ENCODE measurements around the gene CDO1.

CDO1 gene

DNA sequence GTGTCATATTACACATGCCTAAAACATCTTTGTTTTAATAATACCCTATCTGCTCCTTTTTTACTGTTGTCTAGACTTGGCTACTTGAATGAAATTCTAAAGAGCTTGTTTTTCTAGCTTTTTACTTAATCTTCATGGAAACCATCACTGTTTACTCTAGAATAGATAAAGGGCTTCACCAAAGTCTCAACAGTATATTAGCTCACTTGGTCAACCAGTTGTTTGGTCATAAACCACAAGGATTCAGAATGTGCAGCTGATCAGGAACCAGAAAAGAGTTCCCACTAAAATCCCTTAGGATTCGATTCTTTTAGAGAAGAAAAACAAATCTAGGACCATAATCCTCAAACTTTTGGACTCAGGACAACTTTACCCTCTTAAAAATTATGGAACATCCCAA lies 38.0 kb downstream of the CDO1 start:
- DNase-seq = no peak

DNA sequence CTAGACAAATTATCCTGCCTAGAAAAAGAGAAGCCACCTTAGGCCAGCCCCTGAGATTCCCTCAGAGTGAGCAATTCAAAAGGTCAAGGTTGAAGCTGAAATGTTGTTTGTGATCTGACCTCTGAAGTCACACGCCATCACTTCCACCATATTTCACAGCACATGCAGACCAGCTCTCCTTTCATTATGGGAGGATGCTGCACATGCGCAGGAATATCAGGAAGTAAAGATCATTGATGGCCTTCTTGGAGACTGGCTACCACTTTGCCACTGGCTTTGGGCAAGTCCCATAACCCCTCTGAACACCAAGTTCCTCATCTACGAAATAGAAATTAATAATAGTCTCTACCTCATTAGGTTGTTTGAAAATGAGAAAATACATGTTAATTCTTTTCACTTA lies 39.5 kb downstream of the CDO1 start:
- DNase-seq = no peak

DNA sequence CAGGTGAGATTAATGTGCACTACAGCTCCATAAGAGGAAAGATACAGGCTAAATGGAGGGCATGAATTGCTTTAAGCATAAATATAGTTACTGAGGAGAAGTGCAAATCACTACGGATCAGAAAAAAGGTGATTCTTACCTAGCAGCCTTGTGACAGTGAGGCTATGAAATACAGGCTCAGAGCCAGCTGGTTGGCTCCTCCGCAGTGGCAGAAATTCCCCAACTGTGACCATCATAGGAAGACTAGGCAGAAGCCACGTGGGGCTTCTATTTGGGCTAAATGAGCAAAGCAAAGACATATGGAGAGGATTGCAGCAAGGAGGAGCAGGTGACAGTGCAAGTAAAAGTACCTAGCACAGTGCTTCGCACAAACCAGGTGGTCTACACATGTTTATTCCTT lies 40.5 kb downstream of the CDO1 start:
- no peak for DNase-seq

DNA sequence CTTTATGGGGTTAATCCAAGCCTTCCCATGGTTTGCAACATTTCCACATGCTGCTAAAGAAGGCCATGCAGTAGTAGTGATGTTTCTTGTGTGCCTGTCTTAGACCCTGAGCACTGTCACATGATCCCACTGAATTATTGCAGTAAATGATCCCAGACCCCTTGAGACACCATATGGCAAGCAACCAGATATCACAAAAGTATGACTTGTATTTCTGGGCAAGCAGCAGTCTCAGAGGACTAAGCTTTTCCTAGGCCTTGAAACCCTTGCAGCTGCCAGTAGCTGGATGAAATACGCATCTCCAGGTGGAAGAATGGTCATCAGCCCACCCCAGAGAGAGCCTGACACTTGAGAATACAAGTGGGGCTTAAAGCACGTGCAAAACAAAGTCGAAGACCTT lies 41.8 kb downstream of the CDO1 start:
- DNase-seq = no peak

DNA sequence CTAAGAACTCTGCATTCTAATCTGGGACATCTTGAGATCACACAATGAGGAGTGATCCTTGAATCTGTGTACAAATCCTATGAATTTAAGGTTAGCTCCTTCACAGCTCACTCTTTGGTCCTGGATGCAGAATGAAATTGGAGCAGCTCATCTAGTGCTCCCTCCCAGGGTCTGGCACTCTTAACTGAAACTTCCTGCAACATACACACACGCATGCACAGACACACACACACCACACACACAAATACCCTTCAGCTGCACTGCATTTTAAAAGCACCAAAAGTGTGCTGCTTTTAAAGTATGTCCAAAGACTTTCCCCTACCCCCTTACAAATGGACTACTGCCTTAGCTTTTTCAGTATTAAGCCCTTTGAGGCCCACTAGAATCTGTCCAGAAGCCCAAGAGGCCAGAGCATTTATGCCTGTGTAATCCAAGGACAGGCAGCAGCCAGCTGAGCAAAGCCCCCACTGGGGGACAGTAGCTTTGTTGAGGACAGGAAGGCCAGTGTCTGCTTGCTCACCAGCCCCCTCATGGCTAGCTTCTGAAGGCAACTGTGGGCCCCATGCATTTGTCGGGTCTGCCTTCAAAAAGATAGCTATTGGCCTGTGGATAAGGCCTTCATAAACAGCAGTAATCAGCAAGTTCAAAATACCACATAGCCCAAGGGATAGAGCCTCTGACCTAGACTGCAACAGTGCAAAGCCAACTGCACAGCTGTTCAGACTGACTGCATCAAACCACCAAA lies 43.6 kb downstream of the CDO1 start:
- no peak for DNase-seq

DNA sequence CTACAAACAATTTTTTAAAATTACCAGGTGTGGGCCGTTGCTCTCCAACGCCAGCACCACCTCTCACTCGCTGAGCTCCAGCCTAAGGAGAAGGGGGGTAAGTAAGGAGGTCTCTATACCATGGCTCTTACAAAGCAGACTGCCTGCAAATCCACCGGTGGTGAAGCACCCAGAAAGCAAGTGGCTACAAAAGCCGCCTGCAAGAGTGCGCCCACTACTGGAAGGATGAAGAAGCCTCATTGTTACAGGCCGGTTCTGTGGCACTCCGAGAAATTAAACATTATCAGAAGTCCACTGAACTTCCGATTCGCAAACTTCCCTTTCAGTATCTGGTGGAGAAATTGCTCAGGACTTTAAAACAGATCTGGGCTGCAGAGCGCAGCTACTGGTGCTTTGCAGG lies 46.0 kb downstream of the CDO1 start:
- DNase-seq = no peak

DNA sequence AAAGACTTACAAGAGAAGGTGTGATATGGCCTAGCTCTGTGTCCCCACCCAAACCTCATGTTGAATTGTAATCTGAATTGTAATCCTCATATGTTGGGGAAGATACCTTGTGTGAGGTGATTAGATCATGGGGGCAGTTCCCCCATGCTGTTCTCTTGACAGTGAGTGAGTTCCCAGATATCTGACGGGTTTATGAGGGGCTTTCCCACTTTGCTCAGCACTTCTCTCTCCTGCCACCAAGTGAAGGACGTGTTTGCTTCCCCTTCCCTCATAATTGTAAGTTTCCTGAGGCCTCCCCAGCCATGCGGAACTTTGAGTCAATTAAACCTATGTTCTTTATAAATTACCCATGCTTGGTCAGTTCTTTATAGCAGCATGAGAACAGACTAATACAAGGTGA lies 49.0 kb downstream of the CDO1 start:
- DNase-seq = no peak

DNA sequence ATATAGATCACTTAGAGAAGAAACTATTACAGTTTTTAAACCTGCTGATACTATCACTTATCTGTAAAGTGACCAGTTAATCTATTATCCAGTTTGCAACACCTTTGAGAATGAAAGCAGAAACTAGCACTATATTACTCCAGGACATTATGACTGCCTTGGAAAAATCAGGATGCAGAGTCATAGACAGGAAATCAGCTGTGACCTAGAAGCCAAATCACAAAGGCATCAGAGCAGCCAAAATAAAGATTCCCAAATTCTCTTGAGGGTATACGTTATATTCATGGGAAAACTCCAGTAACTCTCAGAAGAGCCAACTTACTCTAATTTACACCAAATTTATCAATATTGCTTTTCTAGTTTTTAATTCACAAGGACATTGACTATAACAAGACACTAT lies 49.9 kb downstream of the CDO1 start:
- no peak for DNase-seq

DNA sequence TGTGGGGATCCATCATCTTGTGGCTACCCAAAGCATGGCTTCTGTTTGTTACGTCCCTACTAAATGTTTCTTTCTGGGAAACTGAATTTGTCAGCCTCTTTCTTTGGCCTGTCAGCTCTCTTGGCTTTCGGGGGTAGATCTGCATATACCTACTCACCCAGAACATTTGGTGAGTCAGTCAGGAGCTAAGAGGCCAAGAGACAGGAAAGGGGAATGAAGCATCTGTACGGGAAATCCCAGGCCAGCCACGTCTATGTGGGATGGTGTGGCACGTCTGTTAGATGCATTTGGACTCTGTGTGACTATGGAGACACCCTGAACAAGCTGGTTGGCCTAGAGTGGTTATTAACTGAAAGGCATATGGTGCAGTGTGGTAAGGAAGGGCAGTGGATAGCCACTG lies 58.1 kb downstream of the CDO1 start:
- DNase-seq = no peak

DNA sequence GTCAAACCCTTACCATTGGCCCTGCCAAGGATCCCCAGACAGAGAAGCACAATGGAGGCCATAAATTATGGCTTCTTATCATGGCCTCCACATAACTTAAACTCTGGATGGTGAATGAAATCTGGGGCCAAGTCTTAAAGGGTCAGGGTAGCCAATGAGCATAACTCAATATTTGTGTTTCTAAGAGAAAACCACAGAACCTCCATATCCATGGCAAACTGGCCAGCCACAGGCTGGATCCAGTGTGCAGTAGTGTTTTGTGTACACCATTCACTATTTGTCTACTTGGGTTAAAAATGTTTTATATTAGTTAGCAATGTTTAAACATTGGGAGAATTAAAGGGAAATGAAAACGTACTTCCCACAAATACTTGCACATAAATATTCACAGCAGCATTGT lies 60.8 kb downstream of the CDO1 start:
- no peak for DNase-seq
